GM19455 (cell line): Measurements from ENCODE around the gene PGAP6.
"Not testable (repeated sequence)": the region's sequence is repeated elsewhere in the genome, so short reads cannot be mapped to it uniquely, and the experiment has no call there.

ENCODE experiments used
- ATAC-seq: cut with Tn5 transposase; IDR thresholded peaks from one replicate; pipeline ENCODE4 v1.9.1; 2021; ENCODE audit not compliant: unreplicated experiment

PGAP6 gene

DNA sequence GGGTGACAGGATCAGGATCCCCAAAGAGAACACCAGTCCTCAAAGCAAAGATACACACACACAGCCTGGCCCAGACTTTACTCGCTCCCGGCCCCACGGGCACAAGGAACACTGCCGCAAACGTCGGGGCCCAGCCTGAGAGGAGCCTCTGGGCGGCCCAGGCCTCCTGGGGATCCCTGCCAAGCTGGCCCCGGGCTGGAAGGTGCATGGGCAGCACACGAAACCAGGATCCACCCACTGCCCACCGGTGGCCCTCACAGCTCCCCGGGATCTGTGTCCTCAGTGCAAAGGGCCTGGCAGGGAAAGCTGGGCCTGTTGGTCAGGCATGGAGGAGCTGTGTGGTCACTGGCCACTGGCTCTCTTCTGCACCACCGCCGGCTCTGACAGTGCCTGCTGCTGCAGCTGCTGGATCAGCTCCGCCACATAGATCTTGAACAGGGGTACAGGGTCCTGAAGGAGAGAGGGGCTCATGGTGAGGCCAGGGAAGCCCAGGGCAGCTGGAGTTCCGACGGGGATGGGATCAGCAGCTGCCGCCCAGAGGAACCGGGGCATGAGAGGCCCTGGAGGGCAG, 14.4 kb downstream of the PGAP6 start:
- no peak for ATAC-seq

DNA sequence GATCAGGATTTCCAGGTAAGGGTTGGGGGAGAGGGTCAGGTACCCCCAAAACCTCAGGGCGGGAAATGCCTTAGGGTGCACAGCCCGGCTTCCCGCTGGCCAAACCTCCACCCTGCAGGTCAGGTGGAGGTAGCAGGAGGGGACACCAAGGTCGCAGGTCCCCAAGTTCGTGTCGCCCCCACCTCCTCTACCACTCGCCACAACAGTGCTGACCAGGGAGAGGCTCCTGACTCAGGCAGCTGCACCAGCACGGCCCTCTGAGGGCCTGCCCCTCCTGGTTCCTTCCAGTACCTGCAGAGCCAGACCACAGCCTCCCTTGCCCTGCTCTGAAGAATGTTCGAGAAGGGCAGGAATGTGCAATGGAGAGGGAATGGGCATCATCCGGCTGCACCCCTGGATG, 15.3 kb downstream of the PGAP6 start:
- ATAC-seq: no peak

DNA sequence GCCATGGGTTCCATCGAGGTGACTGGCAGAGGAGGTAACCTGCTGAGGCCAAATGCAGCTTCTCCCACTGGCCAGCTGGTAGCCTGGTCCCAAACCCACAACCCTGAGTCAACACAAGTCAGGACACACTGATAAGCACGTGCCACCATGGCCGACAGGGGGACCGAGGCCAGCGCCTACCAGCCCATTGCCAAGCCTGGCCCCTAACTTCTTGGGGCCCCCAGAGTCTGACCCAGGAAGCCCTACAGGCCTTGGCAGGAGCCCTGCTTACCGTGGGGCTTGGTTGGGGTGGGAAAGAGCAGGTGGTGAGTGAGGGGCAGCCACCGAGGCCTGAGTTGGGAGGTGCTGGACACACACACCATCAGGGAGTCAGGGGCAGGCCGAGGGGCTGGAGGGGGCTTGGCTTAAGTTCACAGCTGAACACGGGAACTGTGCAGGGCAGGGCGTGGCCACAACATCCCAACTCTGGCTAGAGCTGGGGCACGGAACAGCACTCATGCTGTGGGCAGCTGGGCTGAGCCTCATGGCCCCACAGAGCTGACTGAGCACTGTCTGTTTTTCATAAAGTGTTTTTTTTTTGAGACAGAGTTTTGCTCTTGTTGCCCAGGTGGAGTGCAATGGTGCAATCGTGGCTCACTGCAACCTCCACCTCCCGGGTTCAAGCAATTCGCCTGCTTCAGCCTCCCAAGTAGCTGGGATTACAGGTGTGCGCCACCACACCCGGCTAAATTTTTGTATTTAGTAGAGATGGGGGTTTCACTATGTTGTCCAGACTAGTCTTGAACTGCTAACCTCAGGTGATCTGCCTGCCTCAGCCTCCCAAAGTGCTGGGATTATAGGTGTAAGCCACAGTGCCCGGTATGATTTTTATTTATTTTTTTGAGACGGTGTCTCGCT, 16.9 kb downstream of the PGAP6 start:
- ATAC-seq: no peak

DNA sequence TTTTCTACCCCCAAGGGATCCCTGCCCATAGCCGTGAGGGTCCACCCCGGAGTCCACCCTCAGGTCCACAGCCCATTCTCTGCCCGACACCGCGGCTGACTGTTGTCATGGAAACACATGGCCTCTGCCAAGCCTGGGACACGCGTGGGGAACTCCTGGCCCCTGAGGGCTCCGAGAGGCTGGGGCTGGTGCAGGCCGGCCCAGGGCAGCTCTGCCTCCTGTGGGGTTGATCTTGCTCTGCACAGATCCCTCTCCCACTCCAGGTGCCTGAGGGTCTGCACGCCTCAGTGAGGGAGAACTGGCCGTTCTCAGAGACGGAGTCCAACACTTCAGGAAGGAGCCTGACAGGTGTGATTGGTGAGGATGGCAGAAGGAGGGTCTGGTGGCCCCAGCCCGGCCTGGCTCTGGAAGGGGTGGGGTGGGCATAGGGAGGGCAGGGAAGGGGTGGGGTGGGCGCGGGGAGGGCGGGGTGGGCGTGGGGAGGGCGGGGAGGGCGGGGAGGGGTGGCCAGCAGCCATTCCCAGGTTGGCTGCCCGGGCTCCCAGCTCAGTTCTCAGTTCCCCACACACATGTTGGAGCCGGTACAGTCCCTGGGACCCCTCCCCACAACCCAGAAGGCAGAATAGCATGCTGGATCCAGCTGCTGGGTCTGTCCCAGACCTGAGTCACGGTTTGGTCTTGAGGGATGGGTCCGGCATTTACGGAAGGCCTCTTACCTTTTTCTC, 17.9 kb downstream of the PGAP6 start:
- ATAC-seq: no peak

DNA sequence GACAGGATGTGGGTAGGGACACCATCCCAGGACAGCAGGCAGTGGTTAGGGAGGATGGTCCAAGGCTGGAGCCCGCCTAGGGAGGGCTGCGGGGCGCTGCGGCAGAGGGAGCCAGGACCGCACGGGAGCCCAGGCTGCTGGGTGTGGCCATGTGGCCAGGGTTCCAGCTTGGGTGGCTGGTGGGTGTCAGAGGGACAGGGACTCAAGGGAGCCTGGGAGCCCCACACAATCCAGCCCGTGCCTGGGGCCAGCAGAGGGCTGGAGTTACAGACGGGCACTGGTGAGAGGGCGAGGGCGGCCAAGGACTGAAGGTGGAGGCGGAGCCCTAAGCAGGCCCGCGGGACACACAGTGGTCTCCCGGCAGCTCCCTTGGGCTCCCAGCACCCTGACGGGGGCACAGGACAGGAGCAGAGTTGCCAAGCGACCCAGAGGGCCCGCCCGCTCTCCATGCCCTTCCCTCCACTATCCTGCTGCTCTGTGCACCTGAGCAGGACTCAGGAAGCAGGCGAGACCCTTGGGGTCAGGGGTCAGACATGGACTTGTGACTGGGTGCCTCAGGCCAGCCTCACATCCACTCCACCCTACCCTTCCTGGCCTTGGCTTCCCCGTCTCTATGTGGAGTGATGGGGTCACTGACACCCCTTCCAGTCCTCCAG, 18.5 kb downstream of the PGAP6 start:
- no peak for ATAC-seq

- not testable (repeated sequence) for ATAC-seq
These were observed 19.1 kb downstream of the PGAP6 start for GRCh38 chr16:362702-362999.

DNA sequence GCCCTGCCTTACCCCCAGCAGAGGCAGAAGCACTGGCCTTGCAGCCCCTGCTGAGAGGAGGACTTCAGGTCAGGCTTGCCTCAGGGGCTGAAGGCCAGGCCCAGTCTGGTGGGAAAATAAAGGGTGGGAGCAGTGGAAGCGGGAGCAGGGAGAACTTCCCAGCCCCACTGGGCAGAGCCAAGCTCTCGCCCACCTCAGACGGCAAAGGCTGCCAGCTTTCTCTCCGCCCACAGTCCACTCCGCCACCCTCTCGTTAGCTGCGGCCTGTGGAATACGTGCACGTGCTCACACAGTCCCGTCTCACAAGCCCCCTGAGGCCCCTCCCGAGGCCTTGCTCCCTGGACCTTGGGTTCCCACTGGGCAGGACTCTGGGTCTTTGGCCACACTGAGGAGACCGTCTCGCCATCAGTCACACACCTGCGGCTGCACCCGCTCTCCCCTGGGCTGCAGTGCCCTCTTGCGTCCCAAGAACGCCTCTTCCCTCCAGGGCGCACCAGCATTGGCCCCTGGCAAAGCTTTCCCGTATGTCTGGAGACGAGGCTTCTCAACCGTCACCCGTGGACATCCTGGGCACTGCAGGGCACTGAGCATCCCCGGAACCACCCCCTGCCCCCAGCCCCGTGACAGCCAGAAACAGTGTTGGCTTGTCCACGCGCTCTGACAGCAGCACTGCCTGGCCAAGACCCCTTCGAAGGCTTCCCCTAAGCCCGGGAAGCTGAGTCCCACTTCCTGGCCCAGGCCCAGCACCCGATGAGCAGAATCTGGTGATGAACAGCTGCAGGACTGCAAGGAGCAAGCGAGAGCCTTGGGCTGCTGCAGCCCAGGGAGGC, 19.7 kb downstream of the PGAP6 start:
- no peak for ATAC-seq

- no peak for ATAC-seq
These were observed 20.4 kb downstream of the PGAP6 start for GRCh38 chr16:361341-361871.

GRCh38 chr16:360698-361336, 21.0 kb downstream of the PGAP6 start:
- no peak for ATAC-seq

DNA sequence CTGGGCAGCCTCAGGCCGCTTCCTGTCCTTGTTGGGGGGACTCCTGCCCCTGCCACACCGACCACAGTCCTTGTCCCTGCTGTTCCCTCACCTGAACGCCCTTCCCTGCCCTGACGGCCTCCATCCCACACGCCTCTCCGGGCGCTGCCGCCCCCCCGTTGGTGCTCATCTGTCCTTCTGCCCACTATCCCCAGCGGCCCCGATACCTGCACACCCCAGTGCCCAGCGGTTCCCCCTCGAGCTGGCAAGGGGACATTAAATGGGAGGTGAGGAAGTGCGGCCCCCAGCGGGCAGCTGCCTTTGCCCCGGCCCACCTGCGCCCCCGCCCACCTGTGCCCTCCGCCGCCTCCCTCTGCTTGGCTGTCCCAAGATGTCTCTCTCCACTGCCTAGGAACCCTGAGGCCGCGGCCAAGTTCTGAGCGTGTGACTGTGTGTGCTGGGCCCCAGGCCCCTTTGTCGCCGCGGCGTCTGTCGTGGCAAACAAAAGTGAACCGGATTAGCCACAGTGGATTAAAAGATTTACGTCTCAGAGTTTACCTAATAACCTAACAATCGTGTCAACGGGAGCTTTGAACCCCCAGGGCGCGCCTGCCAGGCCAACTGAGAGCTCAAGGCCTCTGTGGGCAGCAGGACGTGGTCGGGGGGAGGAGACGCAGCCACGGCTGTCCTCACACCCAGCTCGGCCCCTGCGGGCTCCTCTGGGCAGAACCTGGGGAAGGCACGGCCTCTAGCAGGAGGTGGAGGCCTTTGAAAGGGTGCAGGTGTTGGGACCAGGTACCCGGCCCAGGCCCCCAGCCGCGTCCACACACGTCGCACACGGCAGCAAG, 21.7 kb downstream of the PGAP6 start:
- ATAC-seq: no peak

GRCh38 chr16:359067-359763, 22.6 kb downstream of the PGAP6 start:
- no peak for ATAC-seq

GRCh38 chr16:356741-357140, 25.0 kb downstream of the PGAP6 start:
- ATAC-seq: no peak

GRCh38 chr16:354971-355461, 26.8 kb downstream of the PGAP6 start:
- no peak for ATAC-seq

DNA sequence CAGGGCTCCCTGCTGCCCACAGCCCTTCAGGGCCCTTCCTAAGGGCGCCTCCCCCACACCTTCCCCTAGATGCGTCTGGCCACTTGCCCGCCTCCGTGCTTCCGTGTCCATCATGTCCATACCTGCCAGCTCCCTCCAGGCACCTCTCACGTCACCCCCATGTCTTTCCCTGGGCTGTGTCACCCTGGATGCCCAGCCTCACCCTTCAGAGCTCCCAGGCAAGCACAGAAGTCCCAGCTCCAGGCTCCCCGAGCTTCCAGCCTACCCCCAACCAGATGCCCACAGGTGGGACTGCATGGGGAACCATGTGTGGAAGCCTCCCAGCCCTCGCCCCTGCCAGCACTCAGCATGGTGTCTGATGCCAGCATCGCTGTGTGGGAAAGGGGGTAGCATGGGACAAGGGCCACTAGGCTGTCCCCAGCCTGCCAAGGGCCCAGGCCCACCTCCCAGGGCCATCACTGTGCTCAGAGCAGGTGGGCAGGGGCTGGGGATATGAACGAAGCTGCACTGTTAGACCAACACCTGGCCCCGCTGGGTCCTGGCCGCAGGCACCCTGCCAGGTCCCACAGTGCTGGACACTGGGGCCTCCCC, 27.4 kb downstream of the PGAP6 start:
- no peak for ATAC-seq

DNA sequence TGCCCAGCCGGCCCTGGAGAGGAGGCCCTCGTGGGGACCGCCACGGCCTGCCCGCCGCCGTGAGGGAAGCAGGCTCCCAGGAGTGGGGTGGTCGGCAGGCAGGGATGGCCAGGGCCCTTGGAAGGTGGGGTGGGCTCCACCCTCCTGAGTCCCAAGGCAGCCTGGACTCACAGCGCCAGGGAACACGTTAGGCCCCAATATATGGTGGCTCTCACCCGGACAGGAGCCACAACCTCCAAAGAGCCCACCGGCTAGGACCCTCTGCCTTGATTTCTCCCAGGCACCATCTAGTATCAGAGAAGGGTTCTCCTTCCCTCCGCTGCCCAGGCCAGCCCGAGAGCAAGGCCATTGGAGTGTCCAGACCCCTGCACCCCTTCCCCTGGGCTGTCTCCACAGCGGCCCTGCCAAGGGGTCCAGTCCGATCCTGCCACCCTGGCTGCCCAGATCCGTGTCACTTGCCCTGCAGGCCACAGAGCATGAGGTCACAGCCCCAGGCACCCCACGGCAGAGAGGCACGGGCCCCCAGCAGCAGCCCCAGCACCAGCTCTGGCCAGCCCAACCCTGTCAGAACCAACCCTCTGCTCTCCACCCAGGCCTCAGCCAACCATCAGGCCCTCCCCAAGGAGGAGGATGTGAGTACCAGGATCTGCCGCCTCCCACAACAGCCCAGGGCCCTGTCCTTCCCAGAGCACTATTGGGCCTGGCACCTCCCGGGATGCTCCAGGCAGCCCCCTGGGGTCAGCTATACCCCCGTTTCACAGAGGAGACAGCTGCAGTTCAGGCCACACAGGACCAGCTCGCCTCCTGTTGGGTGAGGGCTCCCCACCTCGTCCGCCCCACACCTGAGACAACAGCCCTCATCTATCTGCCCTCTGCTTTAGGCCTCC, 28.1 kb downstream of the PGAP6 start:
- peak; percentile 8 for ATAC-seq

GRCh38 chr16:352547-353403, 29.0 kb downstream of the PGAP6 start, which contains the start of gene AXIN1:
Gene AXIN1, minus strand, starts transcription at chr16:352723. Its CDS starts 5,698 bp downstream, at chr16:347025.
- peak; percentile 51 for ATAC-seq
